Activated CD8-positive, alpha-beta memory T cell treated with anti-CD3 and anti-CD28 coated beads, Interleukin-2, amount 50 U/mL, for 48 hours (primary cell): ENCODE results near the gene TRAPPC3L.

Experiments used
- DNase-seq: peaks from one replicate; pipeline ENCODE4 v3.0.0-alpha.2; 2020

The TRAPPC3L gene

GRCh38 chr6:116461932-116462885 lies 83.3 kb downstream of the TRAPPC3L start:
- peak; percentile 71 for DNase-seq

DNA sequence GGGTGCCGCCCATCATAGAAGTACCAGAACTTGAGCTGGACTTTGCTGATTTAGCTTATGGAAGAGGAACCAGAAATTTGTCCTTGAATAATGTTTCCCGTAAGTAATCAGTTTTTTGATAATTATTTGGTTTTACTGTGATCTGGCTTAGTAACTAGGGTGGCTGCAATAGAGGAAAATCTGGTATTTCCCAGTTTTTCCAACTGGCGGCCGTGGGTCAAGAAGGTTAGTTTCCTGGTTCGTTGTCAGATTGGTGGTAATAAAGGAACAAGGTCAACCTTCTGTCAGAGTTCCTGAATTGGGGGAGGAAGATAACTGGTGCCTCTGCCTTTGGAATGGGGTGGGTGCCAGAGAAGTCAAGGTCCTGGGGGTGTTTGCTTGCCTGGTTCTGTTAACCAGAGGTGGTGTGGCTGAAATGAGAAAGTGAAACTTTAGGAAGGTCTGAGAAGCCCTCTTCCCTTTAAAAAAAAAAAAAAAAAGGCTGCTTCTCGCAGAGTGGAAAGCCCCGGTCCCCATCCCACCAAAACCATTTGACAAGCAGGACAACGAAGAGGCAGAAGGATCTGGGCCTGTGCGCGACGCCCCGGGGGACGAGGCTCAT lies 84.1 kb downstream of the TRAPPC3L start, which contains the start of gene CALHM6:
TSS of gene CALHM6 (plus strand) at position 45 of the 601 bp plus-strand sequence. CDS start at position 600, 555 bp downstream.
- DNase-seq: no peak

GRCh38 chr6:116459927-116460326 lies 85.6 kb downstream of the TRAPPC3L start:
- DNase-seq: no peak

DNA sequence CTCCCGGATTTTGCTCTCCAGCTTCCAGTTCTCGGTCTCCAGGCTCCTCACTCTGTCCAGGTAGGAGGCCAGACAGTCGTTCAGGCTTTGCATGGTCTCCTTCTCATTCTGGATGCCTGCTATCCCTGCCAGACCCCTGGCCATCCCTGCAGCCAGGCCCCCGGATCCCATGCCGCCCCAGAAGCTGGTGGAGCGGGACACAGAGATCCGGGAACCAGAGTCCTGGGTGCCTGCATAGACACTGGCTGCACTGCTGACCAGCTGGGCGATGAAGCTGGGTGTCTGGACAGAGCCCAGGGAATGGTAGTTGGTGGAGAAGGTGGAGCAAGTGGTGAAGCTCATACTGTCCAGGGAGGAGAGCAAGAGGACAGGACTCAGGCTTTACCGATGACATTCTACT lies 87.2 kb downstream of the TRAPPC3L start:
- DNase-seq: no peak

DNA sequence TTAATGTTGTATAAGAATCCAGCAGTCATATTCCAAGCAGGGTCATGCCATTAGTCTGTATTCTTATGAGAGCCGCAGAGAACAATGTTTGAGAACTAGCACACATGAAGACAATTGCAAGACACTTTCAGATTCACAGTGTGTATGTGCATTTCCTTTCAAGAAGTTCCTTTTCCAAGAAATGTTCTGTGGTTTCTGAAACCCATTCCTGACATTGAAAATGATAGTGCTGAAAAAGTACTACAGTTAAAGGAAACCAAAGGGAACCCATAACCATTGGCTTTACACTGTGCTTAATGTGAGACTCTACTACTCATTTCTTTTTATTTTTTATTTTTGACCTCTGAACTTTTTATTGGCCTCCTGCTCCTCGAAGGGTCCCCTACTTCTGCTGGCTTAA lies 88.6 kb downstream of the TRAPPC3L start:
- DNase-seq: no peak

GRCh38 chr6:116456106-116456505 lies 89.4 kb downstream of the TRAPPC3L start:
- no peak for DNase-seq

- DNase-seq: no peak
These were observed 93.0 kb downstream of the TRAPPC3L start for GRCh38 chr6:116452531-116452930.

DNA sequence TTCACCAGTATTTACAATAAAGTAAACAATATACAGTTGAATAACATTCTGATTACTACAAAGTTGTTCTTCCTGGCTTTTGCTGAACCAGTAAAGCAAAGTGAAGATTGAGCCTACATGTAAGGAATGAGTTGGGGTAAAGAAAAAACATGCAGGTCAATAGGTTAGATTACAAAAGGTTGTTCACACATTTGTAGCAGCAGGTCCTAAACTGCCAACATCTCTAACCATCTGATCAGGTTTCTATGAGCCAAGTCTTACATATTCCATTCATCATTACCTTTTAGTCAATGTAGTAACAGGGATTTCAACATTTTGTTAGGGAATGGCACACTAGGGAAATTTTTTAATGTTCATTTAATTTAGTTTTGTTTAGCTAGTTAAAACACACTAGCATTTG lies 93.6 kb downstream of the TRAPPC3L start:
- DNase-seq: no peak

- DNase-seq: no peak
These were observed 94.4 kb downstream of the TRAPPC3L start for GRCh38 chr6:116450769-116451740.

DNA sequence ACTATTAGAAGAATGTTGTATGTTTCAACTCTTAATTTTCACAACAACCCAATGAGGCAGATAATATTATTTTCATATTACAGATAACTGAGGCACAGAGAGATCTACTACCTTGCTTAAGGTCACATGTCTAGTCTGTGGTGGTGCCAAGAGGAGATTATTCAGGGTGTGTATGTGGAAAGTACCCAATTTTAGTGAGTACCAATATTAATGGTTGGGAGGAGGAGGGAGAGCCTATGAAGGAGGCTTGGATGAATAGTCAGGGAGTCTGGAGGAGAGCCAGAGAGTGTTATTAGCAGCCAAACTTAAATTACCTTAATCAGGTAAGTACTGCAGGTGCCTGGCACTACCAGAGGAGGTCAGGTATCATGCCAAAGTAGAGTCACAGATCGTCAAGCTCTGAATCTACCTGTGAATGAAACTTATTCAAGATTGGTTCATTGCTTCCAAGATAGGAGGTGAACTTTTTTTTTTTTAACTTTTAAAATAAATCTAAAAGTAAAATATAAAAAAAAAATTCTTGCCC lies 95.2 kb downstream of the TRAPPC3L start:
- no peak for DNase-seq

GRCh38 chr6:116449565-116449964 lies 95.9 kb downstream of the TRAPPC3L start:
- DNase-seq: no peak

GRCh38 chr6:116447496-116448011 lies 97.9 kb downstream of the TRAPPC3L start:
- DNase-seq: no peak

DNA sequence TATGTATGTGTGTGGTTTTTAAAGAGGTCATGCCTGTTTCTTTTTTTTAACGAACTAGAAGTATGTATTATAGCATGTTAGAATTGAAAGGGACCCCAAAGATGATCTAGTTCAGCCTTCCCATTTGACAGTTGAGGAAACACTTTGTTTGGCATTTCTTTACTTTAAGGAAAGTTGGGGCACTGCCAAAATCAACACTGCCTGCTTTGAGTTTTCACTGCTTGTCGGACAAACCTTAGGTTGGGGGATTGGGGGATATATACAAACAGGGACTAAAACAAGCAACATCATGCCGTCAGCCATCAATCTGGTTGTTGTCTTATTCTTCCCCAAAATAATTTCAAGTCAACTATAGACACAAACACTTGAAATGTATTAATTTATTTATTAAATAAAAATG lies 98.4 kb downstream of the TRAPPC3L start:
- DNase-seq: no peak

GRCh38 chr6:116446399-116446798 lies 99.1 kb downstream of the TRAPPC3L start:
- no peak for DNase-seq

GRCh38 chr6:116445102-116445501 lies 100.4 kb downstream of the TRAPPC3L start:
- no peak for DNase-seq
